K562 (cell line): Measurements from ENCODE around the gene VTN. TPM values are rescaled to one million over a fixed set of nuclear protein-coding genes. Genes with fewer than 3 reads are reported as not detected.

Experiments
- ATAC-seq: fragments of 200-7000 bp; cut with Tn5 transposase; 3 replicates; pipeline ENCODE4 v1.9.1; 2020; ENCODE audit warnings: moderate library complexity
- BruUV-seq: library from RNA; stranded (reverse); fragments of 400-500 nt; replicated peaks from 2 replicates; lab custom pipeline; 2021; lab: Mats Ljungman, UMichigan
- CTCF ChIA-PET: fragments of 300-600 bp; formaldehyde crosslinking; extraction: SDS; loops from one replicate; lab custom pipeline; 2021; ENCODE audit warnings: low intra/inter-chr PET ratio; lab: Yijun Ruan, JAX
- POLR2A ChIA-PET: fragments of 300-600, 350-650 bp; sonication (Branson Sonifier 250); formaldehyde crosslinking; extraction: SDS; loops from one replicate; lab custom pipeline; 2021; ENCODE audit warnings: antibody characterized with exemption, inconsistent platforms; lab: Yijun Ruan, JAX
- DNase-seq, 4 experiments: peaks; one replicate each; pipeline versions ENCODE4 v3.0.0 to v3.0.0-alpha.2; 2011 to 2018; ENCODE audit warnings: low spot score in 3 of 4, mixed read lengths in 3 of 4; ENCODE audit errors: extremely low read depth in 1 of 4
- FAIRE-seq: peaks from 2 replicates; lab custom pipeline; 2011; peaks lifted over from hg19 to GRCh38; lab: Jason Lieb, UNC
- H2AFZ ChIP-seq: 2 replicates; pipeline ENCODE4 v1.6.0; 2011; ENCODE audit warnings: low read depth, low read length, control low read depth, inconsistent platforms
- H3K27ac ChIP-seq: fragments of 200-600 bp; 3 replicates; pipeline ENCODE4 v1.8.0; 2011; ENCODE audit warnings: low read depth, mild to moderate bottlenecking, control low read depth, inconsistent platforms, low read length, moderate library complexity, mixed read lengths; ENCODE audit errors: extremely low read depth
- H3K27me3 ChIP-seq, 2 experiments: fragments of 300-600 bp in 1 of 2; 2 replicates in 1 of 2; 3 replicates in 1 of 2; pipeline versions ENCODE4 v1.6.0 to v1.8.0; 2011; ENCODE audit warnings: inconsistent platforms in 2 of 2, low read length in 2 of 2, mild to moderate bottlenecking in 1 of 2, mixed read lengths in 1 of 2, moderate library complexity in 1 of 2; ENCODE audit not compliant: control insufficient read depth in 2 of 2, insufficient read depth in 2 of 2
- H3K36me3 ChIP-seq: fragments of 300-600 bp; 3 replicates; pipeline ENCODE4 v1.8.0; 2011; ENCODE audit warnings: mild to moderate bottlenecking, low read length, inconsistent platforms; ENCODE audit not compliant: control insufficient read depth, insufficient read depth
- H3K4me1 ChIP-seq, 2 experiments: fragments of 200-600 bp in 1 of 2; replicated peaks in 1 of 2; 2 replicates in 1 of 2; 3 replicates in 1 of 2; pipeline versions ENCODE4 v1.5.1 to v1.8.0; 2011; ENCODE audit warnings: inconsistent platforms in 2 of 2, low read length in 2 of 2, mild to moderate bottlenecking in 1 of 2, mixed read lengths in 1 of 2, moderate library complexity in 1 of 2; ENCODE audit not compliant: control insufficient read depth in 2 of 2, insufficient read depth in 2 of 2
- H3K4me2 ChIP-seq: 2 replicates; pipeline ENCODE4 v1.6.1; 2011; ENCODE audit warnings: low read length, control low read depth, inconsistent platforms, mixed read lengths; ENCODE audit not compliant: insufficient read depth
- H3K4me3 ChIP-seq: fragments of 200-600 bp; sonication (generic), shearing (Covaris generic); 2 replicates; pipeline ENCODE4 v1.5.1; 2016; ENCODE audit warnings: control low read depth, inconsistent platforms
- H3K79me2 ChIP-seq: fragments of 200-600 bp; 3 replicates; pipeline ENCODE4 v1.8.0; 2011; ENCODE audit warnings: low read length, inconsistent platforms; ENCODE audit not compliant: control insufficient read depth, insufficient read depth
- H3K9ac ChIP-seq, 2 experiments: 2 replicates each; pipeline versions ENCODE4 v1.6.0 to v1.6.1; 2011; ENCODE audit warnings: low read depth in 2 of 2, low read length in 2 of 2, control low read depth in 1 of 2, inconsistent platforms in 1 of 2, mild to moderate bottlenecking in 1 of 2, mixed read lengths in 1 of 2; ENCODE audit not compliant: insufficient read depth in 1 of 2
- H3K9me1 ChIP-seq: one replicate; pipeline ENCODE4 v1.6.0; 2011; ENCODE audit warnings: inconsistent platforms, mild to moderate bottlenecking, low read length, moderate library complexity; ENCODE audit not compliant: control insufficient read depth, insufficient read depth
- H3K9me3 ChIP-seq: replicated peaks from 2 replicates; pipeline ENCODE4 v1.5.1; 2011; ENCODE audit warnings: low read depth, low read length, inconsistent platforms; ENCODE audit not compliant: control insufficient read depth, insufficient read depth
- H4K20me1 ChIP-seq: replicated peaks from 2 replicates; pipeline ENCODE4 v1.6.1; 2011; ENCODE audit warnings: low read length, inconsistent platforms, mixed read lengths; ENCODE audit not compliant: control insufficient read depth, insufficient read depth
- ARID1B ChIP-seq: fragments of 450-650 bp; IDR thresholded peaks from 2 replicates; pipeline ENCODE4 v1.6.1; 2016; ENCODE audit warnings: antibody characterized with exemption, mild to moderate bottlenecking, inconsistent platforms
- CEBPB ChIP-seq: fragments of 450-650 bp; IDR thresholded peaks from 2 replicates; pipeline ENCODE4 v1.6.1; 2016; ENCODE audit warnings: missing genetic modification characterization, missing compliant biosample characterization
- CREBBP ChIP-seq: IDR thresholded peaks from one replicate; pipeline ENCODE4 v1.6.1; 2012; ENCODE audit warnings: low read depth, mild to moderate bottlenecking, control low read depth, inconsistent platforms, low read length
- HMG20A ChIP-seq: fragments of 450-650 bp; formaldehyde crosslinking; conservative IDR thresholded peaks from 2 replicates; pipeline ENCODE4 v1.4.0; 2020; ENCODE audit warnings: mild to moderate bottlenecking, mixed read lengths
- HNRNPK ChIP-seq: fragments of 200-400 bp; formaldehyde crosslinking; IDR thresholded peaks from one replicate; pipeline ENCODE4 v1.6.1; 2018; ENCODE audit warnings: mild to moderate bottlenecking, low read depth, low read length; ENCODE audit not compliant: poor library complexity, severe bottlenecking
- HNRNPLL ChIP-seq: fragments of 200-400 bp; formaldehyde crosslinking; IDR thresholded peaks from 2 replicates; pipeline ENCODE4 v1.6.1; 2017; ENCODE audit warnings: low read length, low read depth, mild to moderate bottlenecking; ENCODE audit not compliant: poor library complexity, severe bottlenecking
- JUND ChIP-seq, 2 experiments: IDR thresholded peaks; 2 replicates in 1 of 2; 3 replicates in 1 of 2; pipeline ENCODE4 v1.6.1; 2011; ENCODE audit warnings: borderline replicate concordance in 2 of 2, low read depth in 2 of 2, low read length in 2 of 2, improper control_type of control experiment in 1 of 2, missing biosample characterization in 1 of 2, missing genetic modification characterization in 1 of 2, missing genetic modification reagents in 1 of 2
- NR2C1 ChIP-seq, 2 experiments: fragments of 450-650 bp; IDR thresholded peaks; 2 replicates each; pipeline ENCODE4 v1.6.1; 2017; ENCODE audit warnings: mild to moderate bottlenecking in 2 of 2, antibody characterized with exemption in 1 of 2, inconsistent platforms in 1 of 2, missing compliant biosample characterization in 1 of 2, missing genetic modification characterization in 1 of 2
- ZNF24 ChIP-seq: fragments of 450-650 bp; IDR thresholded peaks from 2 replicates; pipeline ENCODE4 v1.6.1; 2016
- ZNF444 ChIP-seq: fragments of 250-450 bp; sonication (Bioruptor Pico); IDR thresholded peaks from 2 replicates; pipeline ENCODE4 v1.4.0; 2020; ENCODE audit warnings: mild to moderate bottlenecking, moderate library complexity
- WGBS: fragments of 100-300 bp; shearing (Covaris generic); methylation state at CpG from one replicate; pipeline ENCODE4 v1.1.6; 2016; ENCODE audit warnings: low coverage, mixed read lengths; ENCODE audit not compliant: insufficient coverage; ENCODE audit errors: missing lambda C conversion rate; 5-methylcytosine and 5-hydroxymethylcytosine counted together
- in situ Hi-C: fragments of 300-500 bp; cut with MboI; formaldehyde crosslinking; loops from 4 replicates; pipeline ENCODE4 v1.15.0; 2018; ENCODE audit warnings: inconsistent platforms, mixed read lengths
- intact Hi-C: fragments of 100-400 bp; cut with micrococcal nuclease; formaldehyde crosslinking; loops from 2 replicates; pipeline ENCODE4 v1.14.2; 2022
- polyA plus RNA-seq, 8 experiments: library from polyadenylated mRNA; depleted of rRNA in 4 of 8; stranded (reverse) in 5 of 8; unstranded in 3 of 8; fragments of >200 nt; fragmentation: Nextera tagmentation in 2 of 8; fragmentation: Illumina TruSeq in 1 of 8; extraction: Ambion mirVana in 2 of 8; extraction: Trizol in 1 of 8; gene quantifications; 2 replicates each; pipeline versions ENCODE4 v1.2.1 to v1.2.3, GENCODE V29; 2011 to 2014; ENCODE audit warnings: inconsistent platforms in 1 of 8, missing spikeins in 1 of 8
- total RNA-seq, 7 experiments: library from RNA; depleted of rRNA in 6 of 7; stranded (reverse); fragments of >200 nt in 6 of 7; fragmentation: Illumina TruSeq in 2 of 7; extraction: Trizol in 2 of 7; gene quantifications; 2 replicates each; pipeline versions ENCODE4 v1.2.1 to v1.2.3, GENCODE V29; 2011 to 2021; ENCODE audit warnings: low replicate concordance in 1 of 7
- TF ChIP-seq, protein P1 (sequence below), 3 experiments: fragments of 200-800 bp in 1 of 3; fragments of 250-450 bp in 1 of 3; fragments of 450-650 bp in 1 of 3; sonication (Bioruptor Pico) in 1 of 3; sonication (Bioruptor generic) in 1 of 3; formaldehyde crosslinking in 1 of 3; IDR thresholded peaks; 2 replicates each; pipeline versions ENCODE4 v1.6.1 to v1.8.0; 2016 to 2022; ENCODE audit warnings: mild to moderate bottlenecking in 2 of 3, missing genetic modification characterization in 2 of 3, missing compliant biosample characterization in 1 of 3, moderate library complexity in 1 of 3
- TF ChIP-seq, protein P2 (sequence below): sonication (generic); formaldehyde crosslinking; IDR thresholded peaks from 2 replicates; pipeline ENCODE4 v1.8.0; 2022; ENCODE audit warnings: mild to moderate bottlenecking, missing genetic modification reagents

Gene VTN
- total and polyA plus RNA-seq, 9 of the 15 experiments (the other 6 are each of a cell fraction or from before 2014, with no cell fraction given) = 0.13 to 1.0 (median 0.29) TPM; not detected in 1

DNA sequence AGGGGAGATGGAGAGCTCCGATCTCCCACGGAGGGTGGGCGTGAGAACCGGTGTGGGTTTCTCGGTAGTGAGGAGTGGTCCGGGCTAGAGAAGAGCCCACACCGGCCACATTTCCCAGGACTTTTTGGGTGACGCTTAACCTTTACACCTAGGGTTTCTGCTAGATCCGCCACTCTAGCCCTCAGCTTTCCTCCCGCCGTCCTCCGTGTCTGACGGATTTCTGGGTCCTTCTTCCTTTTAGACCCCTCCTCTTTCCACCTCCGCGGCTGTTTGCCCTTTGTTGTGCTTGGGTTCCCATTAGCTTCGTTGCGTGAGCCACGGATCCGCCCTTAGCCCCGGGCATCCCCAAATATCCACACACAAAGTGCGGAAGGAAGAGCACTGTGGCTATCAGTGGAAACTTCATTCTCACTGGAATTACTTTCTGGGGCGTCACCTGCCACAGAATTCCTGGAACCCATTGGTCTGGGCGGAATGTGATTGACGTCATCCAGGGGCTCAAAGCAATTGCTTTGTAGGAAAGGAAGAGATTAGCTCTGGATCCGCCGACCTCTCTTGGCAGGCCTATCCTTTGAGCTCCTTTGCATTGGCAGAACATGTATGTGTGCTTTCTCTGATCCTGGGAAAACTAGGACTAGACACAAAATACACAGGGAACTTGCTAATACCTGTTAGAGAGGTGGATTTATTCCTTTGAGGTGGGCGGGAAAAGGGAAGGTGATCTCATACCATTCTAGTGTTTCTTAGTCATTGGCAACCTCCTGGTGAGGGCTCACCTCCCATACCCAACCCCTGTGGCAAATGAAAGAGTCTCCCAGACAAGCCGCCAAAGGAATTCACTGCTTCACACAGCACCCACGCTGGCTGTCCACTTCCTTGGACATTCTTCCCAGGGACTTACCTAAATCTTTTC is 33.9 kb downstream of the VTN start:
- 6% methylated on average over 29 of the region's 29 CpGs for WGBS
- intact Hi-C loops = loop anchor here (2.0 kb wide), 1 partner anchor 17 kb away; the partner anchor contains the start of gene TMEM97
- TF ChIP-seq ZNF24 (no peak), NR2C1 (IDR thresholded peaks at IDR 0.05) (no peak), NR2C1 (tag; IDR thresholded peaks at IDR 0.05) (no peak), HNRNPLL (peak; percentile 13), HMG20A (no peak), ARID1B (peak; percentile 24; the same call in 1 of the 2 replicates), ZNF444 (CRISPR knock-in tag) (no peak), HNRNPK (no peak), CEBPB (tag) (no peak), JUND (IDR thresholded peaks at IDR 0.05; ENCODE audit: borderline replicate concordance, low read depth, low read length) (peak; percentile 83), JUND (tag; IDR thresholded peaks at IDR 0.05; ENCODE audit: borderline replicate concordance, low read depth, low read length) (peak; percentile 90; the same call in 2 of the 3 replicates), CREBBP (no peak)
- TF ChIP-seq, protein P1, sequence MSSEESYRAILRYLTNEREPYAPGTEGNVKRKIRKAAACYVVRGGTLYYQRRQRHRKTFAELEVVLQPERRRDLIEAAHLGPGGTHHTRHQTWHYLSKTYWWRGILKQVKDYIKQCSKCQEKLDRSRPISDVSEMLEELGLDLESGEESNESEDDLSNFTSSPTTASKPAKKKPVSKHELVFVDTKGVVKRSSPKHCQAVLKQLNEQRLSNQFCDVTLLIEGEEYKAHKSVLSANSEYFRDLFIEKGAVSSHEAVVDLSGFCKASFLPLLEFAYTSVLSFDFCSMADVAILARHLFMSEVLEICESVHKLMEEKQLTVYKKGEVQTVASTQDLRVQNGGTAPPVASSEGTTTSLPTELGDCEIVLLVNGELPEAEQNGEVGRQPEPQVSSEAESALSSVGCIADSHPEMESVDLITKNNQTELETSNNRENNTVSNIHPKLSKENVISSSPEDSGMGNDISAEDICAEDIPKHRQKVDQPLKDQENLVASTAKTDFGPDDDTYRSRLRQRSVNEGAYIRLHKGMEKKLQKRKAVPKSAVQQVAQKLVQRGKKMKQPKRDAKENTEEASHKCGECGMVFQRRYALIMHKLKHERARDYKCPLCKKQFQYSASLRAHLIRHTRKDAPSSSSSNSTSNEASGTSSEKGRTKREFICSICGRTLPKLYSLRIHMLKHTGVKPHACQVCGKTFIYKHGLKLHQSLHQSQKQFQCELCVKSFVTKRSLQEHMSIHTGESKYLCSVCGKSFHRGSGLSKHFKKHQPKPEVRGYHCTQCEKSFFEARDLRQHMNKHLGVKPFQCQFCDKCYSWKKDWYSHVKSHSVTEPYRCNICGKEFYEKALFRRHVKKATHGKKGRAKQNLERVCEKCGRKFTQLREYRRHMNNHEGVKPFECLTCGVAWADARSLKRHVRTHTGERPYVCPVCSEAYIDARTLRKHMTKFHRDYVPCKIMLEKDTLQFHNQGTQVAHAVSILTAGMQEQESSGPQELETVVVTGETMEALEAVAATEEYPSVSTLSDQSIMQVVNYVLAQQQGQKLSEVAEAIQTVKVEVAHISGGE (CRISPR knock-in tag; IDR thresholded peaks at IDR 0.05) = no peak
- TF ChIP-seq, protein P2, sequence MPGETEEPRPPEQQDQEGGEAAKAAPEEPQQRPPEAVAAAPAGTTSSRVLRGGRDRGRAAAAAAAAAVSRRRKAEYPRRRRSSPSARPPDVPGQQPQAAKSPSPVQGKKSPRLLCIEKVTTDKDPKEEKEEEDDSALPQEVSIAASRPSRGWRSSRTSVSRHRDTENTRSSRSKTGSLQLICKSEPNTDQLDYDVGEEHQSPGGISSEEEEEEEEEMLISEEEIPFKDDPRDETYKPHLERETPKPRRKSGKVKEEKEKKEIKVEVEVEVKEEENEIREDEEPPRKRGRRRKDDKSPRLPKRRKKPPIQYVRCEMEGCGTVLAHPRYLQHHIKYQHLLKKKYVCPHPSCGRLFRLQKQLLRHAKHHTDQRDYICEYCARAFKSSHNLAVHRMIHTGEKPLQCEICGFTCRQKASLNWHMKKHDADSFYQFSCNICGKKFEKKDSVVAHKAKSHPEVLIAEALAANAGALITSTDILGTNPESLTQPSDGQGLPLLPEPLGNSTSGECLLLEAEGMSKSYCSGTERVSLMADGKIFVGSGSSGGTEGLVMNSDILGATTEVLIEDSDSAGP (CRISPR knock-in tag) = no peak

More for the DNA sequence above, 33.9 kb downstream of the VTN start:
- Histone ChIP-seq H3K27me3 (no peaks in the 10 kb centered on the region), H3K9me1 (no peaks in the 10 kb centered on the region), H2AFZ (peak overlapping the region; percentile 78), H3K4me2 (peak overlapping the region; percentile 98), H3K4me1 (peaks cover 19 to 20% of the 10 kb centered on the region in 2 experiments; a peak in 4 of 5 replicates), H3K4me3 (peak overlapping the region; percentile 95), H4K20me1 (peaks cover 14% of the 10 kb centered on the region), H3K36me3 (peaks cover 21% of the 10 kb centered on the region; the same call in 2 of the 3 replicates), H3K79me2 (peaks cover 33% of the 10 kb centered on the region), H3K27ac (peak overlapping the region; percentile 65), H3K9me3 (no peaks in the 10 kb centered on the region), H3K9ac (peak overlapping the region; percentile 75 to 92)
- DNase-seq (peak; percentile 31 to 84 (median 45)), ATAC-seq (peak; percentile 13), FAIRE-seq (peak; percentile 81)
- ChIA-PET POLR2A (interaction anchor here (0.7 to 6.5 kb wide), 15 partner anchors 8 to 130 kb away, joined by 3 to 62 read pairs (median 5); partner anchors contain the start of genes POLDIP2, SARM1 and TMEM97), CTCF (no interaction called here)
- in situ Hi-C loops = no loop called here
- BruUV-seq = TSS peak; percentile 56
